Panc1 (cell line): Measurements from ENCODE around the gene PPOX. TPM values are rescaled to one million over a fixed set of nuclear protein-coding genes. Genes with fewer than 3 reads are reported as not detected.

Source experiments
- ATAC-seq: fragments of 200-7000 bp; cut with Tn5 transposase; 2 replicates; pipeline ENCODE4 v1.9.1; 2020; ENCODE audit warnings: mild to moderate bottlenecking, moderate library complexity
- BruUV-seq: library from RNA; stranded (reverse); fragments of 400-500 nt; replicated peaks from 2 replicates; lab custom pipeline; 2021; lab: Mats Ljungman, UMichigan
- CTCF ChIA-PET: fragments of 300-600 bp; sonication (Branson Sonifier 250); formaldehyde crosslinking; loops from one replicate; lab custom pipeline; 2022; ENCODE audit warnings: antibody characterized with exemption; lab: Charles Lee
- POLR2A ChIA-PET: fragments of 300-600 bp; sonication (Branson Sonifier 250); formaldehyde crosslinking; loops from one replicate; lab custom pipeline; 2022; ENCODE audit warnings: antibody characterized with exemption; lab: Charles Lee
- DNase-seq: peaks from one replicate; pipeline ENCODE4 v3.0.0-alpha.2; 2010; ENCODE audit warnings: low read depth, low spot score
- H3K27ac ChIP-seq: 2 replicates; pipeline ENCODE4 v1.5.1; 2011; ENCODE audit warnings: mild to moderate bottlenecking, low read length, inconsistent platforms
- H3K27me3 ChIP-seq: fragments of 200-500 bp; sonication (Bioruptor generic); 2 replicates; pipeline ENCODE4 v1.6.0; 2014; ENCODE audit warnings: low read length, inconsistent platforms; ENCODE audit not compliant: control insufficient read depth, insufficient read depth
- H3K36me3 ChIP-seq: fragments of 200-500 bp; sonication (Bioruptor generic); 2 replicates; pipeline ENCODE4 v1.5.1; 2014; ENCODE audit warnings: inconsistent platforms, mild to moderate bottlenecking, low read length, moderate library complexity; ENCODE audit not compliant: control insufficient read depth, insufficient read depth
- H3K4me1 ChIP-seq: 2 replicates; pipeline ENCODE4 v1.5.1; 2011; ENCODE audit warnings: inconsistent platforms, mild to moderate bottlenecking, low read length, moderate library complexity; ENCODE audit not compliant: control insufficient read depth, insufficient read depth
- H3K4me3 ChIP-seq, 2 experiments: 2 replicates each; pipeline ENCODE4 v1.5.1; 2011 to 2012; ENCODE audit warnings: low read depth in 2 of 2, low read length in 2 of 2, mild to moderate bottlenecking in 2 of 2, inconsistent platforms in 1 of 2, moderate library complexity in 1 of 2
- H3K9me3 ChIP-seq: fragments of 200-500 bp; sonication (Bioruptor generic); 2 replicates; pipeline ENCODE4 v1.5.1; 2014; ENCODE audit warnings: low read depth, mild to moderate bottlenecking, inconsistent platforms, low read length, moderate library complexity; ENCODE audit not compliant: control insufficient read depth, insufficient read depth
- CTCF ChIP-seq: fragments of 450-650 bp; IDR thresholded peaks from 2 replicates; pipeline ENCODE4 v1.5.1; 2017; ENCODE audit warnings: mild to moderate bottlenecking
- POLR2AphosphoS5 ChIP-seq: IDR thresholded peaks from 2 replicates; pipeline ENCODE4 v1.6.1; 2012; ENCODE audit warnings: mild to moderate bottlenecking, low read depth, low read length, moderate library complexity
- REST ChIP-seq, 2 experiments: IDR thresholded peaks; 2 replicates each; pipeline ENCODE4 v1.6.1; 2011 to 2012; ENCODE audit warnings: low read depth in 2 of 2, control low read depth in 1 of 2, low read length in 1 of 2, mild to moderate bottlenecking in 1 of 2, moderate library complexity in 1 of 2; ENCODE audit not compliant: insufficient read depth in 1 of 2
- SIN3A ChIP-seq: IDR thresholded peaks from 2 replicates; pipeline ENCODE4 v1.6.1; 2012; ENCODE audit warnings: low read depth, mild to moderate bottlenecking, low read length, moderate library complexity, borderline replicate concordance; ENCODE audit not compliant: insufficient read depth
- TCF7L2 ChIP-seq: IDR thresholded peaks from 2 replicates; pipeline ENCODE4 v1.6.1; 2011; ENCODE audit warnings: mild to moderate bottlenecking, low read depth, low read length, inconsistent platforms
- in situ Hi-C: cut with HindIII; loops from 2 replicates; pipeline ENCODE4 v1.10.0; 2016; ENCODE audit warnings: low sequenced_read_pairs, low pct_unique_long_range_greater_than_20kb
- intact Hi-C: fragments of 100-400 bp; cut with micrococcal nuclease; formaldehyde crosslinking; loops from one replicate; pipeline ENCODE4 v1.10.0; 2022; ENCODE audit not compliant: unreplicated experiment
- total RNA-seq: library from RNA; stranded (reverse); gene quantifications from one replicate; pipeline ENCODE4 v1.2.1, GENCODE V29; 2021; ENCODE audit not compliant: unreplicated experiment

PPOX gene
- total RNA-seq, 1 experiment from 2014 or later = 20.6 TPM

GRCh38 chr1:161216945-161217712 is 50.9 kb downstream of the PPOX start:
- Histone ChIP-seq H3K36me3 (peaks cover 8% of the 10 kb centered on the region; the same call in 1 of the 2 replicates), H3K4me3 (no peak overlapping the region), H3K9me3 (no peaks in the 10 kb centered on the region), H3K4me1 (no peaks in the 10 kb centered on the region), H3K27me3 (no peaks in the 10 kb centered on the region), H3K27ac (no peak overlapping the region)
- intact Hi-C loops = no loop called here
- in situ Hi-C loops = loop anchor here (25.0 kb wide), 1 partner anchor 170 kb away; no protein-coding TSS in a partner anchor
- ATAC-seq (no peak), DNase-seq (no peak)
- no TSS peak for BruUV-seq
- ChIA-PET CTCF (no interaction called here), POLR2A (no interaction called here)
- TF ChIP-seq POLR2AphosphoS5 = no peak
- TF ChIP-seq SIN3A = no peak

- no peak for DNase-seq
- H3K36me3 ChIP-seq = peaks cover 8% of the 10 kb centered on the region; the same call in 1 of the 2 replicates
- in situ Hi-C loops (loop anchor here (25.0 kb wide), 1 partner anchor 169 kb away; no protein-coding TSS in a partner anchor), intact Hi-C loops (no loop called here)
- no peak for TF ChIP-seq POLR2AphosphoS5
- TF ChIP-seq TCF7L2 = no peak
- no peak for TF ChIP-seq SIN3A
- no peak for TF ChIP-seq REST (IDR thresholded peaks at IDR 0.05; ENCODE audit: insufficient read depth in 1 of 2, low read depth in 2 of 2, low read length in 1 of 2)
- no peak for TF ChIP-seq CTCF
- H3K4me3 ChIP-seq = no peak overlapping the region
- no peaks in the 10 kb centered on the region for H3K4me1 ChIP-seq
- ATAC-seq = no peak
- CTCF ChIA-PET = no interaction called here
- no peaks in the 10 kb centered on the region for H3K27me3 ChIP-seq
- POLR2A ChIA-PET = no interaction called here
- no peaks in the 10 kb centered on the region for H3K9me3 ChIP-seq
- H3K27ac ChIP-seq = no peak overlapping the region
- no TSS peak for BruUV-seq
Observed at GRCh38 chr1:161217831-161218230, 51.6 kb downstream of the PPOX start.
